Small intestine (tissue), 7 donors: ENCODE measurements around the gene KCP. TPM values are rescaled to one million over a fixed set of nuclear protein-coding genes. Genes with fewer than 3 reads are reported as not detected.
A peak's percentile ranks its signal among the peaks of the same experiment; 100 is the strongest.

Experiments used
- DNase-seq, 2 donors: peaks; one replicate each; pipeline versions ENCODE4 v3.0.0 to v3.0.0-alpha.2; 2013
- FAIRE-seq: peaks from 2 replicates; lab custom pipeline; 2012; peaks lifted over from hg19 to GRCh38; lab: Jason Lieb, UNC
- H3K27ac ChIP-seq, 3 donors: one replicate each; pipeline ENCODE4 v1.5.1; 2013; ENCODE audit warnings: low read length in 2 of 3, mild to moderate bottlenecking in 2 of 3, control low read depth in 1 of 3, inconsistent platforms in 1 of 3, low read depth in 1 of 3, moderate library complexity in 1 of 3
- H3K27me3 ChIP-seq, 3 donors: one replicate each; pipeline ENCODE4 v1.6.1; 2013; ENCODE audit warnings: low read length in 3 of 3, inconsistent platforms in 1 of 3; ENCODE audit not compliant: control insufficient read depth in 3 of 3, insufficient read depth in 3 of 3
- H3K36me3 ChIP-seq, 3 donors: one replicate each; pipeline ENCODE4 v1.6.1; 2013; ENCODE audit warnings: low read length in 3 of 3, inconsistent platforms in 1 of 3, low read depth in 1 of 3, mild to moderate bottlenecking in 1 of 3, moderate library complexity in 1 of 3; ENCODE audit not compliant: control insufficient read depth in 3 of 3, insufficient read depth in 2 of 3
- H3K4me1 ChIP-seq, 3 donors: one replicate each; pipeline ENCODE4 v1.6.1; 2013; ENCODE audit warnings: low read length in 2 of 3, inconsistent platforms in 1 of 3, low read depth in 1 of 3, mild to moderate bottlenecking in 1 of 3, moderate library complexity in 1 of 3; ENCODE audit not compliant: control insufficient read depth in 3 of 3, insufficient read depth in 2 of 3
- H3K4me3 ChIP-seq, 3 donors: one replicate each; pipeline ENCODE4 v1.5.1; 2013; ENCODE audit warnings: low read length in 3 of 3, control low read depth in 1 of 3, inconsistent platforms in 1 of 3, low read depth in 1 of 3, mild to moderate bottlenecking in 1 of 3, moderate library complexity in 1 of 3
- H3K9me3 ChIP-seq, 2 donors: one replicate each; pipeline ENCODE4 v1.6.1; 2013; ENCODE audit warnings: low read depth in 1 of 2, low read length in 1 of 2; ENCODE audit not compliant: control insufficient read depth in 2 of 2, insufficient read depth in 1 of 2
- WGBS, 3 donors: extraction: QIAGEN DNeasy Blood & Tissue Kit; methylation state at CpG; one replicate each; pipeline ENCODE4 v1.1.7; 2013; 5-methylcytosine and 5-hydroxymethylcytosine counted together
- polyA plus RNA-seq, 4 donors: library from polyadenylated mRNA; stranded (reverse) in 3 of 4; unstranded in 1 of 4; fragments of 200-250 nt in 3 of 4; fragments of 120-200 nt in 1 of 4; gene quantifications; one replicate each; pipeline versions ENCODE4 v1.2.1 to v1.2.3, GENCODE V29; 2013
- donor health status: healthy with polysubstance abuse.
- donor health status: control.
- donor health status: control.
- donor health status: Bipolar disorder and iron deficiency.
- donor health status: healthy.

KCP gene
- polyA plus RNA-seq, 4 donors: 0.52 to 5.1 (median 1.9) TPM

- no peak overlapping the region for H3K27ac ChIP-seq
- DNase-seq (no peak), FAIRE-seq (no peak)
- no peaks in the 10 kb centered on the region for H3K27me3 ChIP-seq
- H3K9me3 ChIP-seq: no peaks in the 10 kb centered on the region
- H3K36me3 ChIP-seq: peaks cover 0 to 32% (median 2%) of the 10 kb centered on the region in 3 donors
- WGBS, 3 donors: 93 to 95% (median 93%) methylated on average over 12 of the region's 12 CpGs
- peaks cover 2 to 22% (median 3%) of the 10 kb centered on the region in 3 donors for H3K4me1 ChIP-seq
- H3K4me3 ChIP-seq: no peak overlapping the region
These were observed 45.2 kb downstream of the KCP start for GRCh38 chr7:128865303-128865702.

- peak overlapping the region; percentile 54 to 90 (median 85) for H3K4me3 ChIP-seq
- H3K27ac ChIP-seq: peak overlapping the region; percentile 71 to 94 (median 73)
- H3K9me3 ChIP-seq: no peaks in the 10 kb centered on the region
- FAIRE-seq: no peak
- H3K36me3 ChIP-seq: peaks cover 0 to 40% (median 2%) of the 10 kb centered on the region in 3 donors
- no peaks in the 10 kb centered on the region for H3K27me3 ChIP-seq
- 0 to 1% (median 0%) methylated on average over 6 of the region's 6 CpGs for WGBS, 3 donors
- peak; percentile 65 to 74 for DNase-seq
- peaks cover 0 to 14% (median under 1%) of the 10 kb centered on the region in 3 donors for H3K4me1 ChIP-seq
These were observed 47.0 kb downstream of the KCP start for GRCh38 chr7:128863433-128863989.

- peak within 1 kb of the TSS; percentile 71 to 94 (median 73) for H3K27ac ChIP-seq
- no peaks in the 10 kb centered on the region for H3K27me3 ChIP-seq
- peak; percentile 99 for DNase-seq
- WGBS, 3 donors: 0 to 1% (median 0%) methylated on average over 63 to 65 of the region's 65 CpGs
- peaks cover 0 to 36% (median 2%) of the 10 kb centered on the region in 3 donors for H3K36me3 ChIP-seq
- FAIRE-seq: no peak
- no peaks in the 10 kb centered on the region for H3K9me3 ChIP-seq
- H3K4me1 ChIP-seq: peaks cover 0 to 7% (median 0%) of the 10 kb centered on the region in 3 donors
- H3K4me3 ChIP-seq: peak within 1 kb of the TSS; percentile 54 to 90 (median 85)
These were observed 47.7 kb downstream of the KCP start, which contains the start of gene ATP6V1F for GRCh38 chr7:128862571-128863432. Gene ATP6V1F (plus strand): TSS chr7:128862856. CDS start chr7:128862905, 49 bp downstream.

GRCh38 chr7:128861957-128862570, 48.4 kb downstream of the KCP start:
- 70 to 71% (median 71%) methylated on average over 15 of the region's 15 CpGs for WGBS, 3 donors
- H3K27ac ChIP-seq: no peak overlapping the region

GRCh38 chr7:128860158-128861073, 50.1 kb downstream of the KCP start:
- Histone ChIP-seq H3K27me3 (no peaks in the 10 kb centered on the region), H3K9me3 (no peaks in the 10 kb centered on the region), H3K36me3 (peaks cover 0 to 38% (median 2%) of the 10 kb centered on the region in 3 donors), H3K4me1 (peaks cover 0 to 3% (median 0%) of the 10 kb centered on the region in 3 donors), H3K4me3 (no peak overlapping the region), H3K27ac (no peak overlapping the region)
- 49 to 54% (median 52%) methylated on average over 10 of the region's 10 CpGs for WGBS, 3 donors
- FAIRE-seq: no peak
- DNase-seq: no peak

More at GRCh38 chr7:128861957-128862570, 48.4 kb downstream of the KCP start:
- no peaks in the 10 kb centered on the region for H3K27me3 ChIP-seq
- peak overlapping the region in 2 of 3 donors; percentile 25 to 90 for H3K4me3 ChIP-seq
- DNase-seq: no peak
- peaks cover 0 to 36% (median 2%) of the 10 kb centered on the region in 3 donors for H3K36me3 ChIP-seq
- H3K9me3 ChIP-seq: no peaks in the 10 kb centered on the region
- no peak for FAIRE-seq
- H3K4me1 ChIP-seq: peaks cover 0 to 5% (median 0%) of the 10 kb centered on the region in 3 donors

GRCh38 chr7:128859232-128860157, 51.0 kb downstream of the KCP start:
- H3K9me3 ChIP-seq: no peaks in the 10 kb centered on the region
- DNase-seq (no peak), FAIRE-seq (no peak)
- 65 to 70% (median 68%) methylated on average over 12 of the region's 12 CpGs for WGBS, 3 donors
- H3K27ac ChIP-seq: no peak overlapping the region
- peaks cover 0 to 38% (median 0%) of the 10 kb centered on the region in 3 donors for H3K36me3 ChIP-seq
- H3K4me3 ChIP-seq: no peak overlapping the region
- H3K4me1 ChIP-seq: peaks cover 0 to 3% (median 0%) of the 10 kb centered on the region in 3 donors
- H3K27me3 ChIP-seq: no peaks in the 10 kb centered on the region
